HEK293T (cell line): Measurements from ENCODE around the gene VEPH1.

Experiments used
- ARNT ChIP-seq: fragments of 450-650 bp; IDR thresholded peaks from 2 replicates; pipeline ENCODE4 v1.6.1; 2017; ENCODE audit warnings: mild to moderate bottlenecking
- BHLHE40 ChIP-seq: fragments of 450-650 bp; IDR thresholded peaks from 2 replicates; pipeline ENCODE4 v1.6.1; 2016; ENCODE audit warnings: mild to moderate bottlenecking, moderate library complexity, borderline replicate concordance
- ELF4 ChIP-seq: fragments of 450-650 bp; IDR thresholded peaks from 2 replicates; pipeline ENCODE4 v1.6.1; 2017; ENCODE audit warnings: antibody characterized with exemption
- FOXA1 ChIP-seq: fragments of 450-650 bp; IDR thresholded peaks from 2 replicates; pipeline ENCODE4 v1.6.1; 2016; ENCODE audit warnings: mild to moderate bottlenecking
- FOXK2 ChIP-seq: fragments of 450-650 bp; IDR thresholded peaks from 2 replicates; pipeline ENCODE4 v1.6.1; 2016; ENCODE audit warnings: mild to moderate bottlenecking
- FOXM1 ChIP-seq: fragments of 450-650 bp; IDR thresholded peaks from 2 replicates; pipeline ENCODE4 v1.6.1; 2017; ENCODE audit warnings: mild to moderate bottlenecking, borderline replicate concordance
- HDGF ChIP-seq: fragments of 450-650 bp; IDR thresholded peaks from 2 replicates; pipeline ENCODE4 v1.6.1; 2017; ENCODE audit warnings: antibody characterized with exemption, borderline replicate concordance
- L3MBTL2 ChIP-seq: fragments of 450-650 bp; conservative IDR thresholded peaks from 2 replicates; pipeline ENCODE4 v1.6.1; 2016; ENCODE audit warnings: mild to moderate bottlenecking
- NFRKB ChIP-seq: fragments of 450-650 bp; IDR thresholded peaks from 2 replicates; pipeline ENCODE4 v1.6.1; 2016; ENCODE audit warnings: mild to moderate bottlenecking, moderate library complexity
- SP1 ChIP-seq: fragments of 450-650 bp; IDR thresholded peaks from 2 replicates; pipeline ENCODE4 v1.6.1; 2017
- SUZ12 ChIP-seq: fragments of 450-650 bp; IDR thresholded peaks from 2 replicates; pipeline ENCODE4 v1.6.1; 2016; ENCODE audit warnings: mild to moderate bottlenecking
- TARDBP ChIP-seq: fragments of 450-650 bp; IDR thresholded peaks from 2 replicates; pipeline ENCODE4 v1.6.1; 2016
- ZNF384 ChIP-seq: fragments of 450-650 bp; IDR thresholded peaks from 2 replicates; pipeline ENCODE4 v1.6.1; 2016

DNA sequence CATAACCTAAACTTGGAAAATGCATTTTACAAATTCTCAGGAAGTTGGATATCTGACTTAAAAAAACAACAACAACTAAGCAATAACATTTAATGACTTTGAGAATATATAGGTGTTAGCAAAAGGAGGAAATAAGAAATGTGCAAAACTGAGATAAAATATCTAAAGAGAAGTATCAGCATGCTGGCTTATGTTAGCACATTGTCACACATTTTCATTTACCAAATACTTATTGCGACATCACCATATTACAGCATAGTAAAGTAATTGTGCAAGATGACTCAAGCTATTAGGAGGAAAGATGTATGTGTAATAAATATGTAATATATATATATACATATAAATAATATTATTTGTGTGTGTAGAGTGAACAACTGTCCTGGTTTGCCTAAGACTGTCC lies 57.4 kb downstream of the VEPH1 start:
- TF ChIP-seq BHLHE40 (no peak), FOXM1 (no peak), L3MBTL2 (no peak), FOXK2 (no peak), FOXA1 (no peak), SP1 (no peak), ELF4 (no peak), ZNF384 (no peak), HDGF (no peak), ARNT (no peak), SUZ12 (no peak), TARDBP (no peak), NFRKB (no peak)
